H1 (cell line): ENCODE data around the gene HIVEP3. TPM values are rescaled to one million over a fixed set of nuclear protein-coding genes. Genes with fewer than 3 reads are reported as not detected.

Experiments used
- CTCF ChIA-PET: fragments of 300-600 bp; sonication (Branson Sonifier 250); formaldehyde crosslinking; loops from one replicate; lab custom pipeline; 2021; ENCODE audit not compliant: partially characterized antibody; lab: Charles Lee
- POLR2A ChIA-PET: fragments of 300-600 bp; sonication (Branson Sonifier 250); formaldehyde crosslinking; loops from one replicate; lab custom pipeline; 2021; ENCODE audit warnings: inconsistent platforms; ENCODE audit not compliant: partially characterized antibody; lab: Charles Lee
- DNase-seq, 2 experiments: peaks; one replicate each; pipeline versions ENCODE4 v3.0.0 to v3.0.0-alpha.2; 2010 to 2022; ENCODE audit warnings: low spot score in 2 of 2, low read depth in 1 of 2, mixed read lengths in 1 of 2
- FAIRE-seq: peaks from 2 replicates; lab custom pipeline; 2011; peaks lifted over from hg19 to GRCh38; lab: Jason Lieb, UNC
- H2AFZ ChIP-seq: 2 replicates; pipeline ENCODE4 v1.8.1; 2012; ENCODE audit warnings: low read length, inconsistent platforms
- H2AK5ac ChIP-seq: 2 replicates; pipeline ENCODE4 v1.6.1; 2013; ENCODE audit warnings: low read depth, low read length
- H2BK120ac ChIP-seq: replicated peaks from 2 replicates; pipeline ENCODE3; 2013; ENCODE audit warnings: low read depth, low read length, inconsistent platforms
- H2BK12ac ChIP-seq: 2 replicates; pipeline ENCODE4 v1.6.1; 2013; ENCODE audit warnings: low read depth, low read length
- H2BK15ac ChIP-seq: 2 replicates; pipeline ENCODE4 v1.6.1; 2013; ENCODE audit warnings: low read length
- H2BK20ac ChIP-seq: 2 replicates; pipeline ENCODE4 v1.6.1; 2013; ENCODE audit warnings: low read length
- H2BK5ac ChIP-seq: 2 replicates; pipeline ENCODE4 v1.6.1; 2013; ENCODE audit warnings: low read depth, low read length
- H3K14ac ChIP-seq: 2 replicates; pipeline ENCODE4 v1.6.1; 2013; ENCODE audit warnings: inconsistent platforms; ENCODE audit not compliant: insufficient read length
- H3K18ac ChIP-seq: 2 replicates; pipeline ENCODE4 v1.6.1; 2013; ENCODE audit warnings: low read length; ENCODE audit errors: extremely low read depth
- H3K23ac ChIP-seq: 2 replicates; pipeline ENCODE4 v1.6.1; 2013; ENCODE audit warnings: inconsistent platforms; ENCODE audit not compliant: insufficient read length
- H3K23me2 ChIP-seq: 2 replicates; pipeline ENCODE4 v1.6.1; 2013; ENCODE audit warnings: low read depth, low read length
- H3K27ac ChIP-seq: 2 replicates; pipeline ENCODE4 v1.6.1; 2011; ENCODE audit warnings: low read depth, low read length, inconsistent platforms
- H3K27me3 ChIP-seq, 4 experiments: replicated peaks in 1 of 4; 1 replicate in 1 of 4; 2 replicates in 3 of 4; pipeline versions ENCODE4 v1.6.1 to v1.8.1; 2011 to 2013; ENCODE audit warnings: low read length in 3 of 4, mild to moderate bottlenecking in 3 of 4, inconsistent platforms in 2 of 4, mixed read lengths in 2 of 4, moderate library complexity in 1 of 4; ENCODE audit not compliant: control insufficient read depth in 3 of 4, insufficient read depth in 3 of 4; ENCODE audit errors: extremely low read depth in 1 of 4
- H3K36me3 ChIP-seq, 4 experiments: 2 replicates each; pipeline versions ENCODE4 v1.6.1 to v1.8.1; 2011 to 2013; ENCODE audit warnings: mild to moderate bottlenecking in 4 of 4, low read length in 3 of 4, moderate library complexity in 2 of 4, control low read depth in 1 of 4, inconsistent platforms in 1 of 4; ENCODE audit not compliant: insufficient read depth in 4 of 4, control insufficient read depth in 2 of 4
- H3K4ac ChIP-seq: replicated peaks from 2 replicates; pipeline ENCODE3; 2013; ENCODE audit warnings: low read length, low read depth, mixed read lengths, inconsistent platforms; ENCODE audit not compliant: insufficient read length
- H3K4me1 ChIP-seq, 4 experiments: replicated peaks in 1 of 4; 1 replicate in 1 of 4; 2 replicates in 3 of 4; pipeline versions ENCODE4 v1.6.1 to v1.8.1; 2011 to 2013; ENCODE audit warnings: low read length in 3 of 4, inconsistent platforms in 2 of 4, mixed read lengths in 1 of 4; ENCODE audit not compliant: insufficient read depth in 4 of 4, control insufficient read depth in 3 of 4
- H3K4me2 ChIP-seq, 2 experiments: 2 replicates each; pipeline versions ENCODE4 v1.6.1 to v1.8.1; 2011 to 2013; ENCODE audit warnings: low read depth in 2 of 2, low read length in 2 of 2, control low read depth in 1 of 2, inconsistent platforms in 1 of 2, mild to moderate bottlenecking in 1 of 2; ENCODE audit not compliant: insufficient read depth in 1 of 2
- H3K4me3 ChIP-seq, 4 experiments: fragments of 200-600, 300-600 bp in 1 of 4; sonication (generic), shearing (Covaris generic), sonication (Bioruptor Twin) in 1 of 4; 2 replicates each; pipeline versions ENCODE4 v1.5.1 to v1.8.1; 2011 to 2016; ENCODE audit warnings: low read length in 4 of 4, low read depth in 3 of 4, control low read depth in 2 of 4, inconsistent platforms in 2 of 4, mild to moderate bottlenecking in 2 of 4, mixed read lengths in 1 of 4, moderate library complexity in 1 of 4; ENCODE audit not compliant: insufficient read depth in 2 of 4; ENCODE audit errors: extremely low read depth in 1 of 4
- H3K56ac ChIP-seq: replicated peaks from 2 replicates; pipeline ENCODE3; 2013; ENCODE audit warnings: low read depth, mild to moderate bottlenecking, mixed read lengths, low read length, inconsistent platforms; ENCODE audit not compliant: insufficient read length
- H3K79me1 ChIP-seq: 2 replicates; pipeline ENCODE4 v1.6.1; 2013; ENCODE audit warnings: low read depth, low read length, control low read depth
- H3K79me2 ChIP-seq, 2 experiments: 2 replicates each; pipeline versions ENCODE4 v1.6.1 to v1.8.1; 2012 to 2013; ENCODE audit warnings: low read length in 2 of 2, mild to moderate bottlenecking in 2 of 2, inconsistent platforms in 1 of 2; ENCODE audit not compliant: insufficient read depth in 2 of 2, control insufficient read depth in 1 of 2
- H3K9ac ChIP-seq, 4 experiments: replicated peaks in 1 of 4; 1 replicate in 1 of 4; 2 replicates in 3 of 4; pipeline versions ENCODE4 v1.6.1 to v1.8.1; 2011 to 2013; ENCODE audit warnings: low read depth in 3 of 4, low read length in 3 of 4, control low read depth in 2 of 4, mild to moderate bottlenecking in 2 of 4, moderate library complexity in 2 of 4, inconsistent platforms in 1 of 4; ENCODE audit errors: extremely low read depth in 1 of 4
- H3K9me3 ChIP-seq, 2 experiments: 2 replicates each; pipeline versions ENCODE4 v1.6.1 to v1.8.1; 2012 to 2013; ENCODE audit warnings: mild to moderate bottlenecking in 2 of 2, moderate library complexity in 2 of 2, control low read depth in 1 of 2, inconsistent platforms in 1 of 2, low read depth in 1 of 2, low read length in 1 of 2, mixed read lengths in 1 of 2; ENCODE audit not compliant: insufficient read depth in 2 of 2
- H4K20me1 ChIP-seq, 2 experiments: replicated peaks in 1 of 2; 2 replicates each; pipeline versions ENCODE3 to v1.8.1; 2011 to 2013; ENCODE audit warnings: inconsistent platforms in 2 of 2, low read length in 2 of 2, mild to moderate bottlenecking in 1 of 2; ENCODE audit not compliant: insufficient read depth in 2 of 2, control insufficient read depth in 1 of 2
- H4K5ac ChIP-seq: 2 replicates; pipeline ENCODE4 v1.6.1; 2013; ENCODE audit warnings: low read length, low read depth, mixed read lengths, inconsistent platforms; ENCODE audit not compliant: insufficient read length
- H4K8ac ChIP-seq: 2 replicates; pipeline ENCODE4 v1.8.0; 2013; ENCODE audit warnings: mild to moderate bottlenecking, moderate library complexity, low read length, inconsistent platforms; ENCODE audit not compliant: insufficient read depth; ENCODE audit errors: extremely low read depth
- H4K91ac ChIP-seq: replicated peaks from 2 replicates; pipeline ENCODE3; 2013; ENCODE audit warnings: low read length, mixed read lengths, inconsistent platforms; ENCODE audit not compliant: insufficient read length
- CHD1 ChIP-seq: IDR thresholded peaks from 2 replicates; pipeline ENCODE4 v1.6.1; 2012; ENCODE audit warnings: low read depth, low read length, improper control_type of control experiment
- JUN ChIP-seq: IDR thresholded peaks from 2 replicates; pipeline ENCODE4 v1.6.1; 2011; ENCODE audit warnings: low read depth, mild to moderate bottlenecking, improper control_type of control experiment, low read length
- MAFK ChIP-seq: IDR thresholded peaks from 2 replicates; pipeline ENCODE4 v1.6.1; 2012; ENCODE audit warnings: low read depth, mild to moderate bottlenecking, improper control_type of control experiment, low read length
- RNF2 ChIP-seq: fragments of 200-900, 300-1000 bp; sonication (generic); IDR thresholded peaks from 2 replicates; pipeline ENCODE4 v1.7.1; 2016; ENCODE audit warnings: borderline replicate concordance, low read depth, mild to moderate bottlenecking, antibody characterized with exemption, low read length; ENCODE audit not compliant: poor library complexity, severe bottlenecking; ENCODE audit errors: missing control alignments
- RXRA ChIP-seq: IDR thresholded peaks from 2 replicates; pipeline ENCODE4 v1.6.1; 2011; ENCODE audit warnings: low read depth, mild to moderate bottlenecking, low read length, moderate library complexity; ENCODE audit not compliant: insufficient read depth
- SRF ChIP-seq: IDR thresholded peaks from 2 replicates; pipeline ENCODE4 v1.6.1; 2011; ENCODE audit warnings: mild to moderate bottlenecking, low read depth, low read length, moderate library complexity
- TEAD4 ChIP-seq: IDR thresholded peaks from 2 replicates; pipeline ENCODE4 v1.6.1; 2012; ENCODE audit warnings: low read depth, low read length, inconsistent platforms, mixed read lengths
- YY1 ChIP-seq: IDR thresholded peaks from 2 replicates; pipeline ENCODE4 v1.6.1; 2011; ENCODE audit warnings: low read depth, mild to moderate bottlenecking, low read length
- whole genome bisulfite sequencing, 2 experiments: shearing (Covaris generic) in 1 of 2; methylation state at CpG; one replicate each; pipeline versions ENCODE4 v1.1.6 to v1.1.7; 2013 to 2015; ENCODE audit warnings: low lambda C conversion rate in 2 of 2, mixed read lengths in 2 of 2, inconsistent platforms in 1 of 2, low coverage in 1 of 2, missing lambda C conversion rate in 1 of 2; ENCODE audit not compliant: insufficient replicate concordance in 2 of 2, insufficient coverage in 1 of 2, insufficient read length in 1 of 2; ENCODE audit errors: extremely low coverage in 1 of 2, missing lambda C conversion rate in 1 of 2; 5-methylcytosine and 5-hydroxymethylcytosine counted together
- polyA plus RNA-seq, 7 experiments: library from polyadenylated mRNA; depleted of rRNA in 3 of 7; stranded (reverse) in 5 of 7; unstranded in 2 of 7; fragments of >200 nt in 5 of 7; fragments of 200-250 nt in 2 of 7; gene quantifications; 1 replicate in 5 of 7; 2 replicates in 1 of 7; 4 replicates in 1 of 7; pipeline versions ENCODE4 v1.2.1 to v1.2.3, GENCODE V29; 2011 to 2013; ENCODE audit warnings: missing spikeins in 2 of 7, mixed read lengths in 2 of 7
- total RNA-seq: library from RNA; stranded (reverse); fragmentation: NEBNext Ultra II Directional; extraction: Animal tissue kit (Norgen Biotek cat#: 25700); gene quantifications from 2 replicates; pipeline ENCODE4 v1.2.1, GENCODE V29; 2021

The HIVEP3 gene
- total and polyA plus RNA-seq, 2 of the 8 experiments (the other 6 are each of a cell fraction or from before 2014, with no cell fraction given): 0.24 to 0.69 TPM

GRCh38 chr1:41884256-41885230 lies 34.2 kb downstream of the HIVEP3 start:
- H3K27ac ChIP-seq: no peak overlapping the region
- H3K9ac ChIP-seq: no peak overlapping the region
- no peak overlapping the region for H3K4ac ChIP-seq
- H3K36me3 ChIP-seq: no peaks in the 10 kb centered on the region
- no peak overlapping the region for H3K14ac ChIP-seq
- H2BK20ac ChIP-seq: no peak overlapping the region
- no peak overlapping the region for H4K91ac ChIP-seq
- peaks cover 0 to 3% (median 0%) of the 10 kb centered on the region in 4 experiments; a peak in 3 of 7 replicates for H3K4me1 ChIP-seq
- no peak for FAIRE-seq
- H2BK5ac ChIP-seq: no peak overlapping the region
- no peak overlapping the region for H2BK120ac ChIP-seq
- no peaks in the 10 kb centered on the region for H3K9me3 ChIP-seq
- H3K4me3 ChIP-seq: no peak overlapping the region
- H3K4me2 ChIP-seq: no peak overlapping the region
- H4K5ac ChIP-seq: no peak overlapping the region
- peaks cover 6% of the 10 kb centered on the region; the same call in 1 of the 2 replicates for H3K23me2 ChIP-seq
- ChIA-PET POLR2A (interaction anchor here (1.0 to 2.7 kb wide), 2 partner anchors 11 to 20 kb away, joined by 4 to 9 read pairs; no protein-coding TSS in a partner anchor), CTCF (interaction anchor here (0.8 to 1.3 kb wide), 3 partner anchors 28 to 62 kb away, joined by 3 to 4 read pairs (median 3); no protein-coding TSS in a partner anchor)
- H3K79me1 ChIP-seq: no peaks in the 10 kb centered on the region
- peaks cover 0 to 5% of the 10 kb centered on the region in 2 experiments for H4K20me1 ChIP-seq
- H3K56ac ChIP-seq: no peak overlapping the region
- no peak overlapping the region for H2AFZ ChIP-seq
- H3K23ac ChIP-seq: no peak overlapping the region
- no peaks in the 10 kb centered on the region for H3K27me3 ChIP-seq
- WGBS, 2 experiments: 75% methylated on average over 8 of the region's 9 CpGs; no CpG with 5 or more reads in 1 of the 2 experiments
- H3K79me2 ChIP-seq: no peaks in the 10 kb centered on the region
- no peak overlapping the region for H2BK12ac ChIP-seq
- no peak overlapping the region for H2AK5ac ChIP-seq
- no peak for DNase-seq
- no peak overlapping the region; the same call in 1 of the 2 replicates for H4K8ac ChIP-seq
- peak overlapping the region; percentile 85; the same call in 1 of the 2 replicates for H2BK15ac ChIP-seq
- no peak overlapping the region for H3K18ac ChIP-seq
- TF ChIP-seq YY1 (peak; percentile 57; the same call in 1 of the 2 replicates), RNF2 (no peak), TEAD4 (peak; percentile 89), JUN (no peak), RXRA (no peak), CHD1 (no peak), MAFK (no peak), SRF (no peak)
